Activated T-helper 1 cell treated with anti-CD3 and anti-CD28 coated beads, Interleukin-12 subunit alpha, Interleukin-12 subunit beta, Interleukin-2, Interleukin-4 antibody, amounts not matched to agents 30 ng/mL and 10 ng/mL and 1 ng/mL, durations not matched to agents 14 hours and 24 hours and 36 hours (primary cell): Measurements from ENCODE around the gene ASF1B. TPM values are rescaled to one million over a fixed set of nuclear protein-coding genes. Genes with fewer than 3 reads are reported as not detected.
"Not testable (repeated sequence)": the region's sequence is repeated elsewhere in the genome, so short reads cannot be mapped to it uniquely, and the experiment has no call there.

Experiments used
- DNase-seq: peaks from one replicate; pipeline ENCODE4 v3.0.0; 2021; ENCODE audit warnings: low spot score
- H3K27ac Mint-ChIP-seq: one replicate; pipeline ENCODE4 v1.8.0; 2021; ENCODE audit warnings: mild to moderate bottlenecking, mixed read lengths
- H3K27me3 Mint-ChIP-seq: one replicate; pipeline ENCODE4 v1.8.0; 2022; ENCODE audit warnings: mild to moderate bottlenecking, moderate library complexity, mixed read lengths; ENCODE audit not compliant: insufficient read depth
- H3K36me3 Mint-ChIP-seq: one replicate; pipeline ENCODE4 v1.8.0; 2021; ENCODE audit warnings: low read depth, mixed read lengths
- H3K4me1 Mint-ChIP-seq: one replicate; pipeline ENCODE4 v1.8.0; 2021; ENCODE audit warnings: low read depth, mixed read lengths
- H3K4me3 Mint-ChIP-seq: one replicate; pipeline ENCODE4 v1.8.0; 2021; ENCODE audit warnings: mild to moderate bottlenecking, moderate library complexity, mixed read lengths
- H3K9me3 Mint-ChIP-seq: one replicate; pipeline ENCODE4 v1.8.0; 2021; ENCODE audit warnings: mixed read lengths
- intact Hi-C: fragments of 100-400 bp; cut with micrococcal nuclease; formaldehyde crosslinking; loops from one replicate; pipeline ENCODE4 v1.15.1; 2024
- total RNA-seq: library from RNA; stranded (reverse); gene quantifications from 2 replicates; pipeline ENCODE4 v1.2.3, GENCODE V29; 2022

ASF1B gene
- 76.3 and 77.4 TPM in 2 replicates for total RNA-seq

DNA sequence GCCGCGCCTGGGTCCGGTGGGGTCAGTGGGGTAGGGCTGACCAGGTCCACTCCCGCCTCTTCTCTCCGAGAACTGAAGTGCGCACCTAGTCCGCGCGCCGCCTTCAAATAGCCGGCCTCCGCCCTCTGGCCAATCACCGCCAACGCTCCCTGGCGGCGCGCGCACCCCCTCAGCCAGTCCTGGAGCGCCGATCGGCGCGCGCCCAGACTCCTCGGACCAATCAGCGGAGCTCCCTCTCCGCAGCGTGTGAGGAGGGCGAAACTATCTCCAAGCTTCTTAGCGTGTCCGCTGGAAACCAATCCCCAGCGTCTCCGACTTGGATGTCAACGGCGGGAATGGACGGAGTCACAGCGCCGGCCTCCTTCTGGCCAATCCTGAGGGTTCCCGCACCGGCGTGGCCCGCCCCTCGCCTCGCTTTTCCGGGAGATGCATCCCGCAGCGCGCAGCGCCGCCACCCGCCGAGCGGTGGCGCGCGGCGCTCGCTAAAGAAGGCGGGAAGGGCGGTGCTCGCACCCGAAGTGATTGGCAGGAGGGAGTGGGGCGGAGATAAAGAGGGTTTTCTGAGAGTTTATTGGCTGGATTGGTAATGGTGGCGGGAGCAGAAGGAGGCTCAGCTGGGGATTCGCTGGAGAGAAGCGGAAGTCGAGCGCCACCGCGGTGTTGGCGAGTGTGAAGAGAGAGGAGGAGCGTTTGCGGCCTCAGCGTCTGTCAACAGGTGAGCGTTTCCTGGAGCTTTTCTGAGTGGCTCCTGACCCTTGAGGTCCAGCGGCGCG, at the start of gene ASF1B:
Gene ASF1B, minus strand, starts transcription at position 81 of the 773 bp plus-strand sequence. CDS start 133 bp downstream, outside the sequence.
- Mint-ChIP-seq H3K36me3 (peaks cover 17% of the 10 kb centered on the region), H3K4me3 (peak within 1 kb of the TSS; percentile 83), H3K4me1 (peaks cover 31% of the 10 kb centered on the region), H3K27ac (peak within 1 kb of the TSS; percentile 92), H3K9me3 (no peaks in the 10 kb centered on the region), H3K27me3 (no peaks in the 10 kb centered on the region)
- peak; percentile 98 for DNase-seq
- intact Hi-C loops: loop anchor here (1.0 to 5.0 kb wide), 16 partner anchors 13 to 382 kb away; partner anchors contain the start of genes ADGRL1, DCAF15, DDX39A and DNAJB1

DNA sequence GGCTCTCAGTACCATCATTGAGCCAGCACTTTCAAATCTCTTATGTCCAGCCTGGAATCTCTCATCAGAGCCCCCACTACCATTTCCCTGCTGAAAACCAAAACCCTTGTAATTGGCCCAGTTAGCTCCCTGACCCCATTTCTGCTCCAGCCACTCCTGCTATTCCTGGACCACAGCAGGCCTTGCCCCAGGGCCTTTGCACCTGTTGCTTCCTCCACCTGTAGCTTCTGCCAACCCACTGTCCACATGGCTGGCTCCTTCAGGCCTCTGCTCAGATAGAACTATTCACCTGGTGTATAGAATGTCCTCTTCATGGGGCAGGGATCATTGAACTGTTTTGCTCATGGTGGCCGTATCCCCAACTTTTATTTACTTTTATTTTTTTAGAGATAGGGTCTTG, 49.3 kb upstream of the ASF1B start:
- H3K4me1 Mint-ChIP-seq, H3K9me3 Mint-ChIP-seq, H3K27ac Mint-ChIP-seq, H3K36me3 Mint-ChIP-seq, H3K27me3 Mint-ChIP-seq, DNase-seq, H3K4me3 Mint-ChIP-seq, intact Hi-C loops: not testable (repeated sequence)

DNA sequence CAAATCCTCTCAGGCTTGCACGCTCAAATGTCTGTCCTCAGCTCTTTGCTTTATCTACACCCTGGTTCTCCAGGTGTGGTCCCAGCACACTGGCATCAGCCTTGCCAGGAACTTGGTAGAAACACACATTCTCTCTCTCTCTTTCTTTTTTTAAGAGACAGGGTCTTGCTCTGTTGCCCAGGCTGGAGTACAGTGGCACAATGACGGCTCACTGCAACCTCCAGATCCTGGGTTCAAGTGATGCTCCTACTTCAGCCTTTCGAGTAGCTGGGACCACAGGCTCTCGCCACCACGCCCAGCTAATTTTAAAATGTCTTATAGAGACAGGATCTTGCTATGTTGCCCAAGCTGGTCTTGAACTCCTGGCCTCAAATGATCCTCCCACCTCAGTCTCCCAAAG, 48.8 kb upstream of the ASF1B start:
- no peak overlapping the region for H3K27ac Mint-ChIP-seq
- H3K4me3 Mint-ChIP-seq: no peak overlapping the region
- no peak for DNase-seq
- H3K4me1 Mint-ChIP-seq: no peaks in the 10 kb centered on the region
- no peaks in the 10 kb centered on the region for H3K9me3 Mint-ChIP-seq
- H3K27me3 Mint-ChIP-seq: no peaks in the 10 kb centered on the region
- no peaks in the 10 kb centered on the region for H3K36me3 Mint-ChIP-seq
- intact Hi-C loops: no loop called here

- Mint-ChIP-seq H3K9me3 (no peaks in the 10 kb centered on the region), H3K27me3 (no peaks in the 10 kb centered on the region), H3K4me1 (no peaks in the 10 kb centered on the region), H3K36me3 (no peaks in the 10 kb centered on the region), H3K27ac (no peak overlapping the region), H3K4me3 (no peak overlapping the region)
- intact Hi-C loops: no loop called here
- no peak for DNase-seq
Measured at GRCh38 chr19:14183741-14184350, 47.5 kb upstream of the ASF1B start.

GRCh38 chr19:14182476-14182875, 46.1 kb upstream of the ASF1B start:
- no peaks in the 10 kb centered on the region for H3K36me3 Mint-ChIP-seq
- no peak overlapping the region for H3K27ac Mint-ChIP-seq
- H3K4me1 Mint-ChIP-seq: no peaks in the 10 kb centered on the region
- no peak overlapping the region for H3K4me3 Mint-ChIP-seq
- no peaks in the 10 kb centered on the region for H3K9me3 Mint-ChIP-seq
- no peak for DNase-seq
- H3K27me3 Mint-ChIP-seq: no peaks in the 10 kb centered on the region
- intact Hi-C loops: no loop called here

GRCh38 chr19:14181906-14182305, 45.5 kb upstream of the ASF1B start:
- H3K9me3 Mint-ChIP-seq: no peaks in the 10 kb centered on the region
- DNase-seq: no peak
- no peaks in the 10 kb centered on the region for H3K4me1 Mint-ChIP-seq
- no peaks in the 10 kb centered on the region for H3K27me3 Mint-ChIP-seq
- intact Hi-C loops: no loop called here
- no peak overlapping the region for H3K4me3 Mint-ChIP-seq
- H3K27ac Mint-ChIP-seq: no peak overlapping the region
- H3K36me3 Mint-ChIP-seq: no peaks in the 10 kb centered on the region

- H3K36me3 Mint-ChIP-seq, H3K4me3 Mint-ChIP-seq, H3K27ac Mint-ChIP-seq, H3K27me3 Mint-ChIP-seq, H3K9me3 Mint-ChIP-seq, DNase-seq, H3K4me1 Mint-ChIP-seq, intact Hi-C loops: not testable (repeated sequence)
Measured at GRCh38 chr19:14181199-14181598, 44.8 kb upstream of the ASF1B start.

- intact Hi-C loops: no loop called here
- Mint-ChIP-seq H3K4me1 (peaks cover 5% of the 10 kb centered on the region), H3K9me3 (no peaks in the 10 kb centered on the region), H3K4me3 (no peak overlapping the region), H3K36me3 (peaks cover 3% of the 10 kb centered on the region), H3K27me3 (no peaks in the 10 kb centered on the region), H3K27ac (no peak overlapping the region)
- no peak for DNase-seq
Measured at GRCh38 chr19:14177496-14178074, 41.2 kb upstream of the ASF1B start.

DNA sequence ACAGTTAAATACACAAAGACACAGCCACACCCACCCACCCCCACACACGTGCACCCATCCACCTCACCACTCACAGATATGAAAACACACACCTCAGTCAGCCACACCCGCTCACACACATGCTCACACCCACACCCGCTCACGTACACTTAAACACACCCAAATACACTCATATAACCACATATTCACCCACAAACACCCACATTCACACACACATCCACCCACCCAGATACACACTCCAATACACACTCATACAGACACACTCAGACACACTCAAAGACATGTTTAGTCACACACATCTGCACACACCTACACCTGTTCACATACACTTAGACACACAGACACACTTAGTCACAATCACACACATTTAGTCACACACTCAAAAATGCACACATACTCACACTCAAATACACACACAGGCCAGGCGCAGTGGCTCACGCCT, 39.0 kb upstream of the ASF1B start:
- peaks cover 5% of the 10 kb centered on the region for H3K4me1 Mint-ChIP-seq
- peaks cover 4% of the 10 kb centered on the region for H3K36me3 Mint-ChIP-seq
- no peaks in the 10 kb centered on the region for H3K27me3 Mint-ChIP-seq
- H3K9me3 Mint-ChIP-seq: no peaks in the 10 kb centered on the region
- no peak for DNase-seq
- intact Hi-C loops: no loop called here
- peak overlapping the region; percentile 7 for H3K27ac Mint-ChIP-seq
- H3K4me3 Mint-ChIP-seq: no peak overlapping the region

GRCh38 chr19:14174883-14175282, 38.5 kb upstream of the ASF1B start:
- Mint-ChIP-seq H3K27ac (no peak overlapping the region), H3K4me1 (peaks cover 5% of the 10 kb centered on the region), H3K4me3 (no peak overlapping the region), H3K9me3 (no peaks in the 10 kb centered on the region), H3K27me3 (no peaks in the 10 kb centered on the region), H3K36me3 (peaks cover 8% of the 10 kb centered on the region)
- intact Hi-C loops: no loop called here
- no peak for DNase-seq

GRCh38 chr19:14168993-14169392, 32.6 kb upstream of the ASF1B start:
- no peak for DNase-seq
- H3K27me3 Mint-ChIP-seq: no peaks in the 10 kb centered on the region
- H3K36me3 Mint-ChIP-seq: peaks cover 11% of the 10 kb centered on the region
- no peaks in the 10 kb centered on the region for H3K9me3 Mint-ChIP-seq
- H3K27ac Mint-ChIP-seq: no peak overlapping the region
- no peak overlapping the region for H3K4me3 Mint-ChIP-seq
- intact Hi-C loops: no loop called here
- H3K4me1 Mint-ChIP-seq: peaks cover 14% of the 10 kb centered on the region

- peaks cover 9% of the 10 kb centered on the region for H3K36me3 Mint-ChIP-seq
- H3K4me3 Mint-ChIP-seq: no peak overlapping the region
- no peaks in the 10 kb centered on the region for H3K27me3 Mint-ChIP-seq
- no peak for DNase-seq
- intact Hi-C loops: no loop called here
- peak overlapping the region; percentile 55 for H3K27ac Mint-ChIP-seq
- H3K4me1 Mint-ChIP-seq: peaks cover 14% of the 10 kb centered on the region
- H3K9me3 Mint-ChIP-seq: no peaks in the 10 kb centered on the region
Measured at GRCh38 chr19:14168259-14168972, 32.0 kb upstream of the ASF1B start.
